AG04449 (cell line): Measurements from ENCODE around the gene SLC25A52.

Experiments used
- CTCF ChIA-PET: fragments of 350-600 bp; formaldehyde crosslinking; extraction: SDS; loops from one replicate; lab custom pipeline; 2021; ENCODE audit warnings: antibody characterized with exemption; lab: Yijun Ruan, JAX
- POLR2A ChIA-PET: fragments of 400-600, 350-600 bp; formaldehyde crosslinking; extraction: SDS; loops from one replicate; lab custom pipeline; 2020; ENCODE audit warnings: antibody characterized with exemption, inconsistent platforms; lab: Yijun Ruan, JAX
- DNase-seq: peaks from one replicate; pipeline ENCODE4 v3.0.0-alpha.2; 2010; ENCODE audit warnings: low read depth, low spot score
- H3K4me3 ChIP-seq: 2 replicates; pipeline ENCODE4 v1.5.1; 2011; ENCODE audit warnings: low read depth, mild to moderate bottlenecking, control low read depth, low read length
- TF ChIP-seq, protein P1 (sequence below): IDR thresholded peaks from one replicate; pipeline ENCODE4 v1.5.1; 2011; ENCODE audit warnings: mild to moderate bottlenecking, moderate library complexity, low read length, control low read depth, inconsistent platforms; ENCODE audit not compliant: insufficient read depth; ENCODE audit errors: missing control alignments

SLC25A52 gene

DNA sequence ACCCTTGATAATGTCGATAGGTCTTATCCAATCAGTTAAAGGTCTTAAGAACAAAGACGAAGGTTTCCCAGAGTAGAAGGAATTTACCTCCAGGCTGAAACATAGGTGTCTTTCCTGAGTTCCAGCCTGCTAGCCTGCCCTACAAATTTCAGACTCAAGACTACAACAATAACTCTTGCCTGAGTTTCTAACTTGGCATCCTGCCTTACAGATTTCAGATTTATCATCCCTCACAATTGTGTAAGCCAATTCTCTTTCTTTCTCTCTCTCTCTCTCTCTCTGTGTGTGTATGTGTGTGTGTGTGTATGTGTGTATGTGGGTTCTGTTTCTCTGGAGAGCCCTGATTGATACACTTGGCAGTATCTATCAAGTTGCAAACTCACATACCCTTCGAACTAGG is 39.1 kb downstream of the SLC25A52 start:
- ChIA-PET CTCF (interaction anchor here (0.6 to 3.0 kb wide), 12 partner anchors 9 to 383 kb away, joined by 3 to 21 read pairs (median 5); no protein-coding TSS in a partner anchor), POLR2A (no interaction called here)
- no peak overlapping the region for H3K4me3 ChIP-seq
- DNase-seq = no peak
- TF ChIP-seq, protein P1, sequence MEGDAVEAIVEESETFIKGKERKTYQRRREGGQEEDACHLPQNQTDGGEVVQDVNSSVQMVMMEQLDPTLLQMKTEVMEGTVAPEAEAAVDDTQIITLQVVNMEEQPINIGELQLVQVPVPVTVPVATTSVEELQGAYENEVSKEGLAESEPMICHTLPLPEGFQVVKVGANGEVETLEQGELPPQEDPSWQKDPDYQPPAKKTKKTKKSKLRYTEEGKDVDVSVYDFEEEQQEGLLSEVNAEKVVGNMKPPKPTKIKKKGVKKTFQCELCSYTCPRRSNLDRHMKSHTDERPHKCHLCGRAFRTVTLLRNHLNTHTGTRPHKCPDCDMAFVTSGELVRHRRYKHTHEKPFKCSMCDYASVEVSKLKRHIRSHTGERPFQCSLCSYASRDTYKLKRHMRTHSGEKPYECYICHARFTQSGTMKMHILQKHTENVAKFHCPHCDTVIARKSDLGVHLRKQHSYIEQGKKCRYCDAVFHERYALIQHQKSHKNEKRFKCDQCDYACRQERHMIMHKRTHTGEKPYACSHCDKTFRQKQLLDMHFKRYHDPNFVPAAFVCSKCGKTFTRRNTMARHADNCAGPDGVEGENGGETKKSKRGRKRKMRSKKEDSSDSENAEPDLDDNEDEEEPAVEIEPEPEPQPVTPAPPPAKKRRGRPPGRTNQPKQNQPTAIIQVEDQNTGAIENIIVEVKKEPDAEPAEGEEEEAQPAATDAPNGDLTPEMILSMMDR = no peak

DNA sequence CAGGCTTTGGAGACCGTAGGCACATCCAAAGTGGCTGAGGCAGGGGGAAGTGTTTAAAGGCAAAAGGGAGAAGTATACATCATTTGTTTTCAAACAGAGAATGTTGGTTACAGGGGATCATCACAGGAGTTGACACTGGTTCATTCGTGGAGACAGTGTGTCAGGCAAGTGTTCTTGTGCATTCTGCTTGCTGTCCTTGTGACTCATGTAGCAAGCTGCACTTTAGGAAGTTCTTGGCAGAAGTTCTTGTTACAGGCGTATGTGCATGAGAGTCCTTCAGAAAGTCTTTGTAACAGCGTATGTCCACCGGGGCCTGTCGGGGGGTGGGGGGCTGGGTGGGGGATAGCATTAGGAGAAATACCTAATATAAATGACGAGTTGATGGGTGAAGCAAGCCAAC is 39.8 kb downstream of the SLC25A52 start:
- TF ChIP-seq, protein P1 = no peak
- DNase-seq = no peak
- CTCF ChIA-PET = no interaction called here
- POLR2A ChIA-PET = no interaction called here
- no peak overlapping the region for H3K4me3 ChIP-seq

DNA sequence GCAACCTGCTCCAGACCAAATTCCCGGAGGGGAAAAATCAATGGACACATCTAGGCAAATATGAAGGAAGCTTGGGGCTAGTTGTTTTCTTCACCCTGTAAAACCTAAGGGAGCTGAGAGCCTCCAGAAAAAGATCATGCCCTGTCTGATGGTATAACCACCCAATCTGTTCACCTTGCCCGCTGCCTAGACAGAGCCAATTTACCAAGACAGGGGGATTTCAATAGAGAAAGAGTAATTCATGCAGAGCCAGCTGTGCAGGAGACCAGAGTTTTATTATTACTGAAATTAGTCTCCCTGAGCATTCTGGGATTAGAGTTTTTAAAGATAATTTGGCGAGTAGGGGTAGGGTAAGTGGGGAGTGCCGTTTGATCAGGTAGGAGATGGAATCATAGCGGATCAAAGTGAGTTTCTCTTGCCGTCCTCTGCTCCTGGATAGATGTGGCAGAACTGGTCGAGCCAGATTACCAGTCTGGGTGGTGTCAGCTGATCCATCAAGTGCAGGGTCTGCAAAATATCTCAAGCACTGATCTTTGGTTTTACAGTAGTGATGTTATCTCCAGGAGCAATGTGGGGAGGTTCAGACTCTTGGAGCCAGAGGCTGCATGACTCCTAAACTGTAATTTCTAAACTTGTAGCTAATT is 41.2 kb downstream of the SLC25A52 start:
- ChIA-PET CTCF (no interaction called here), POLR2A (no interaction called here)
- TF ChIP-seq, protein P1 = no peak
- H3K4me3 ChIP-seq = no peak overlapping the region
- DNase-seq = no peak

DNA sequence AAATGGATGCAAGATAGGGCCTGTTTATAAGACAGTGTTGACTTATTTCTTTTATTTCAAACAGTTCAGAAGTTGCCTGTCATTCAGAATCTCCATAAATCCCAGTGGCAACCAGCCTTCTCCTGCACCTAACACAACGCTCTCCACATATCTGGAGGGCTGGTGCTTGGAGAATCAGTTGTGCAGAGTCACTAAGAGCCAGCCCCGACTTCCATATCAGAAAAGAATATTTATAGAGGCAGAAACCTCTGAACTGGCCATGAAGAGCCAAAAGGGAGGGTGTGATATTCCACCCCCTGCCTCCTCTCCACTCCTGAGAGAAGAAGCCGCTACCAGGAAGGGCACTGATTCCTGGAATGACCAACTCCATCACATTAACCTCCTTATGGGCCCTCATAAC is 42.3 kb downstream of the SLC25A52 start:
- CTCF ChIA-PET = no interaction called here
- TF ChIP-seq, protein P1 = no peak
- H3K4me3 ChIP-seq = no peak overlapping the region
- POLR2A ChIA-PET = no interaction called here
- no peak for DNase-seq

DNA sequence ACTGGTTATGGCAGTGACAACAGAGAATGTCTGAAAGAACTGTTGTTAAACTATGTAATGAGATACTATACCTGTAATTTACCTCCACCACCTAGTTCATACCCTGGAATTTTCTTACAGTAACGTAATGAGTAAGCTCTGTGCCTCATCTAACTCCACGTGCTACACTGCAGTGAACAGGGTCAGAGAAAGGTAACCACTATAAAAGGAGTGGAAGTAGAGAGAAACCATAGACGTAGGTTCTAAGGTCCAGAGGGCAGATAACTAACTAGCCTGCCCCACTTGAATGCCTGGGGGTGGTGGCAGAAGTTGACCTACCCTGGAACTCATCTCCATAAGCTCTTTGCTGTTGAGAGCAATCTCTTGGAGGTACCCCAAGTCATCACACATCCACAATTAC is 44.3 kb downstream of the SLC25A52 start:
- CTCF ChIA-PET = no interaction called here
- POLR2A ChIA-PET = no interaction called here
- DNase-seq = no peak
- H3K4me3 ChIP-seq = no peak overlapping the region
- TF ChIP-seq, protein P1 = no peak

DNA sequence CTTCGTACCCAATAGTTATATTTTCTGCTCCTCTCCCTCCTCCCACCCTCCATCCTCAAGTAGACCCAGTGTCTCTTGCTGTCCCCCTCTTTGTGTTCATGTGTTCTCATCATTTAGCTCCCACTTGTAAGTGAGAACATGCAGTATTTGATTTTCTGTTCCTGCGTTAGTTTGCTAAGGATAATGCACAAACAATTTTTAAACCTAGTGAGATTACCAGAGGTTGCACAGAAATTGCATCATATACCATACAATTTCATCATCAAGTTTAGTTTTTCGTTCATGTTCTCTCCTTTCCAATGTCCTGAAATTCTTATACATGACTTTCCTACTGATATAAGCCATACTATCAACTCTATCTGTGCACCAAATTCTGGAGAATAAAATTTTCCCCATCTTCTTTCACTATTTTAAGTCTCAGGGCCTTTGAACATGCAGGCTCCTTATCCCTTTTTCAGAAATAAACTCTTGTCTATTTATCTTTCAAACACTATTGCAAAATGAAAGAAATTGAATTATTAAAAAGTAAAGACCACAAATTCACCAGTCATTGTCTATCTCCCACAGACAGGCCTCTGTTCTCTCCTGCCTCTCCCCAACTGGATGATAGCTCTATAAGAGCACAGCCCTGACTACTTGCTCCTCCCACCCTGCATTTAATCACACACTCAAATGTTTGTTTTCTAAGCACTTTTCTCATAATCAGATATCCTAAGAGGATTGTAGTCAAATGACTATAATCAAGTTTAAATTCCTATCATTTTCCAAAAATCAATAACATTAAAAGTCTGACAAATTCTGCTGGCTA is 49.1 kb downstream of the SLC25A52 start:
- H3K4me3 ChIP-seq = no peak overlapping the region
- TF ChIP-seq, protein P1 = no peak
- POLR2A ChIA-PET = no interaction called here
- CTCF ChIA-PET = interaction anchor here (1.5 kb wide), 1 partner anchor 10 kb away, joined by 3 read pairs; no protein-coding TSS in a partner anchor
- DNase-seq = no peak
